Measurements from ENCODE around the gene NDUFAF2. TPM values are rescaled to one million over a fixed set of nuclear protein-coding genes. Genes with fewer than 3 reads are reported as not detected.

The NDUFAF2 gene
- total RNA-seq, 1 donor from 2014 or later: 33.1 TPM

- H3K36me3 ChIP-seq: no peaks in the 10 kb centered on the region
- no peak for TF ChIP-seq POLR2AphosphoS5 (IDR thresholded peaks at IDR 0.05; ENCODE audit: insufficient read depth in 1 of 2, low read depth in 1 of 2)
- TF ChIP-seq, protein P1, sequence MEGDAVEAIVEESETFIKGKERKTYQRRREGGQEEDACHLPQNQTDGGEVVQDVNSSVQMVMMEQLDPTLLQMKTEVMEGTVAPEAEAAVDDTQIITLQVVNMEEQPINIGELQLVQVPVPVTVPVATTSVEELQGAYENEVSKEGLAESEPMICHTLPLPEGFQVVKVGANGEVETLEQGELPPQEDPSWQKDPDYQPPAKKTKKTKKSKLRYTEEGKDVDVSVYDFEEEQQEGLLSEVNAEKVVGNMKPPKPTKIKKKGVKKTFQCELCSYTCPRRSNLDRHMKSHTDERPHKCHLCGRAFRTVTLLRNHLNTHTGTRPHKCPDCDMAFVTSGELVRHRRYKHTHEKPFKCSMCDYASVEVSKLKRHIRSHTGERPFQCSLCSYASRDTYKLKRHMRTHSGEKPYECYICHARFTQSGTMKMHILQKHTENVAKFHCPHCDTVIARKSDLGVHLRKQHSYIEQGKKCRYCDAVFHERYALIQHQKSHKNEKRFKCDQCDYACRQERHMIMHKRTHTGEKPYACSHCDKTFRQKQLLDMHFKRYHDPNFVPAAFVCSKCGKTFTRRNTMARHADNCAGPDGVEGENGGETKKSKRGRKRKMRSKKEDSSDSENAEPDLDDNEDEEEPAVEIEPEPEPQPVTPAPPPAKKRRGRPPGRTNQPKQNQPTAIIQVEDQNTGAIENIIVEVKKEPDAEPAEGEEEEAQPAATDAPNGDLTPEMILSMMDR (IDR thresholded peaks at IDR 0.05): no peak
- no peak for TF ChIP-seq POLR2A (IDR thresholded peaks at IDR 0.05)
- H3K27me3 ChIP-seq: no peaks in the 10 kb centered on the region
- DNase-seq (ENCODE audit: extremely low spot score in 2 of 2): no peak
- no peak overlapping the region for H3K27ac ChIP-seq
- H3K9me3 ChIP-seq: no peaks in the 10 kb centered on the region
- no peak overlapping the region for H3K4me3 ChIP-seq
- intact Hi-C loops (cut with DNase I): no loop called here
- H3K4me1 ChIP-seq: no peaks in the 10 kb centered on the region
These were observed 174.1 kb downstream of the NDUFAF2 start for GRCh38 chr5:61119066-61119465.

GRCh38 chr5:61120534-61120933 lies 175.5 kb downstream of the NDUFAF2 start:
- intact Hi-C loops (cut with DNase I): no loop called here
- no peaks in the 10 kb centered on the region for H3K9me3 ChIP-seq
- H3K4me3 ChIP-seq: no peak overlapping the region
- no peak overlapping the region for H3K27ac ChIP-seq
- no peaks in the 10 kb centered on the region for H3K4me1 ChIP-seq
- H3K36me3 ChIP-seq: no peaks in the 10 kb centered on the region
- H3K27me3 ChIP-seq: no peaks in the 10 kb centered on the region
- DNase-seq (ENCODE audit: extremely low spot score in 2 of 2): no peak
- TF ChIP-seq POLR2A (IDR thresholded peaks at IDR 0.05) (no peak), POLR2AphosphoS5 (IDR thresholded peaks at IDR 0.05; ENCODE audit: insufficient read depth in 1 of 2, low read depth in 1 of 2) (no peak)
- TF ChIP-seq, protein P1 (IDR thresholded peaks at IDR 0.05): no peak

DNA sequence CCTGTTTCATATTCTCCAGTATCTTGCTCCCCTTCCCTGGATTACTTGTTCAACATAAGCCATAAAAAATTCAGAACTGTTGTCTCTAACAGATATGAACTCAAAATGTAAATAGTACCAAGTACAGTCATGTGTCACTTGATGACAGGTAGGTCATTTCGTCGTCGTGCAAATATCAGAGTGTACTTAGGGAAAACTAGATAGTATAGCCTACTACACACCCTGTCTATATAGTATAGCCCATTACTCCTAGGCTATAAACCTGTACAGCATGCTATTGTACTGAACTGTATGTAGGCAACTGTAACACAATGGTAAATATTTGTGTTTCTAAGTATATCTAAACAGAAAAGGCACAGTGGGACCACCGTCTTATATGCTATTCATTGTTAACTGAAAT lies 178.1 kb downstream of the NDUFAF2 start:
- no peaks in the 10 kb centered on the region for H3K4me1 ChIP-seq
- no peak overlapping the region for H3K27ac ChIP-seq
- no peak overlapping the region for H3K4me3 ChIP-seq
- no peaks in the 10 kb centered on the region for H3K36me3 ChIP-seq
- intact Hi-C loops (cut with DNase I): no loop called here
- TF ChIP-seq POLR2A (IDR thresholded peaks at IDR 0.05) (no peak), POLR2AphosphoS5 (IDR thresholded peaks at IDR 0.05; ENCODE audit: insufficient read depth in 1 of 2, low read depth in 1 of 2) (no peak)
- TF ChIP-seq, protein P1 (IDR thresholded peaks at IDR 0.05): no peak
- H3K9me3 ChIP-seq: no peaks in the 10 kb centered on the region
- H3K27me3 ChIP-seq: no peaks in the 10 kb centered on the region
- no peak for DNase-seq (ENCODE audit: extremely low spot score in 2 of 2)

DNA sequence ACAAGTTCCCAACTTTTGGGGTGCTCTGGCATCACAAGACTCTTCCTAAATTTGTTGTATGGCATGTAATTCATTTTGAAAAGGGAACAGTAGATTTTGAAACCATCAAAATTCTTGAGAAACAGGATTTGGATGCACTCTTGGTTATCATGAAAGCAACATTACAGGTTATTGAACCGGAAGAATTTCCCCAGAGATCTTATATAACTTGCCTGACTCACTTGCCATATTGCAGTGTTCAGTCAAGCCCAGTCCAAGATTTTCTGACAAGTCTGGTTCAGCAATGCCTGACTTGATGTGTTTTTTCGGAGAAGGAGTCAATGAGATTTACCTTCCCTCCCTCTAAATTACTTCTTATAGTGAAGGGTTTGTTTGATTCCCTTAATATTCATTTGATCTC lies 185.3 kb downstream of the NDUFAF2 start:
- H3K9me3 ChIP-seq: no peaks in the 10 kb centered on the region
- intact Hi-C loops (cut with DNase I): no loop called here
- no peak for TF ChIP-seq POLR2AphosphoS5 (IDR thresholded peaks at IDR 0.05; ENCODE audit: insufficient read depth in 1 of 2, low read depth in 1 of 2)
- TF ChIP-seq, protein P1 (IDR thresholded peaks at IDR 0.05): no peak
- TF ChIP-seq POLR2A (IDR thresholded peaks at IDR 0.05): no peak

GRCh38 chr5:61132559-61132958 lies 187.6 kb downstream of the NDUFAF2 start:
- no peak overlapping the region for H3K27ac ChIP-seq
- H3K27me3 ChIP-seq: no peaks in the 10 kb centered on the region
- no peaks in the 10 kb centered on the region for H3K4me1 ChIP-seq
- no peak overlapping the region for H3K4me3 ChIP-seq
- TF ChIP-seq POLR2AphosphoS5 (IDR thresholded peaks at IDR 0.05; ENCODE audit: insufficient read depth in 1 of 2, low read depth in 1 of 2): no peak
- TF ChIP-seq, protein P1 (IDR thresholded peaks at IDR 0.05): no peak
- no peaks in the 10 kb centered on the region for H3K36me3 ChIP-seq
- no peak for DNase-seq (ENCODE audit: extremely low spot score in 2 of 2)
- H3K9me3 ChIP-seq: no peaks in the 10 kb centered on the region
- intact Hi-C loops (cut with DNase I): no loop called here

More for the DNA sequence above, 185.3 kb downstream of the NDUFAF2 start:
- Histone ChIP-seq H3K36me3 (no peaks in the 10 kb centered on the region), H3K27ac (no peak overlapping the region), H3K4me3 (no peak overlapping the region), H3K27me3 (no peaks in the 10 kb centered on the region), H3K4me1 (no peaks in the 10 kb centered on the region)
- DNase-seq (ENCODE audit: extremely low spot score in 2 of 2): no peak
